HepG2 (cell line): ENCODE data around the gene RAB36. TPM values are rescaled to one million over a fixed set of nuclear protein-coding genes. Genes with fewer than 3 reads are reported as not detected.

ENCODE experiments used
- AGO1 ChIP-seq: fragments of 200-400 bp; formaldehyde crosslinking; IDR thresholded peaks from 2 replicates; pipeline ENCODE4 v1.6.1; 2017; ENCODE audit warnings: mild to moderate bottlenecking, low read depth, low read length, moderate library complexity; ENCODE audit not compliant: poor library complexity, severe bottlenecking
- BORCS8-MEF2B ChIP-seq: sonication (generic); formaldehyde crosslinking; IDR thresholded peaks from 2 replicates; pipeline ENCODE4 v1.8.0; 2022; ENCODE audit warnings: mild to moderate bottlenecking, missing genetic modification reagents
- CAMTA2 ChIP-seq: sonication (generic); formaldehyde crosslinking; IDR thresholded peaks from 2 replicates; pipeline ENCODE4 v1.4.0; 2020; ENCODE audit warnings: mild to moderate bottlenecking, missing genetic modification reagents, borderline replicate concordance
- CBX5 ChIP-seq: sonication (generic); formaldehyde crosslinking; IDR thresholded peaks from 2 replicates; pipeline ENCODE4 v1.4.0; 2020; ENCODE audit warnings: missing genetic modification reagents, borderline replicate concordance
- CENPT ChIP-seq: sonication (generic); formaldehyde crosslinking; IDR thresholded peaks from 2 replicates; pipeline ENCODE4 v1.8.0; 2022; ENCODE audit warnings: low read depth, mild to moderate bottlenecking, moderate library complexity, missing genetic modification reagents
- GFI1 ChIP-seq: sonication (generic); formaldehyde crosslinking; IDR thresholded peaks from 2 replicates; pipeline ENCODE4 v1.5.0; 2020; ENCODE audit warnings: missing genetic modification reagents, mild to moderate bottlenecking, borderline replicate concordance
- HDAC1 ChIP-seq: sonication (generic); formaldehyde crosslinking; IDR thresholded peaks from 2 replicates; pipeline ENCODE4 v1.5.1; 2020; ENCODE audit warnings: mild to moderate bottlenecking, missing genetic modification reagents
- JDP2 ChIP-seq: sonication (generic); formaldehyde crosslinking; IDR thresholded peaks from 2 replicates; pipeline ENCODE4 v1.8.1; 2022; ENCODE audit warnings: missing genetic modification reagents, borderline replicate concordance
- KMT2B ChIP-seq: IDR thresholded peaks from 2 replicates; pipeline ENCODE4 v1.6.1; 2016; ENCODE audit warnings: missing genetic modification reagents, missing compliant biosample characterization
- MAFG ChIP-seq: sonication (generic); formaldehyde crosslinking; IDR thresholded peaks from 2 replicates; pipeline ENCODE4 v1.5.1; 2020; ENCODE audit warnings: mild to moderate bottlenecking, missing genetic modification reagents
- MLLT10 ChIP-seq: sonication (generic); formaldehyde crosslinking; IDR thresholded peaks from 2 replicates; pipeline ENCODE4 v1.4.0; 2020; ENCODE audit warnings: missing genetic modification reagents
- NFE2 ChIP-seq: sonication (generic); formaldehyde crosslinking; IDR thresholded peaks from 2 replicates; pipeline ENCODE4 v1.4.0; 2020; ENCODE audit warnings: missing genetic modification reagents
- PHF5A ChIP-seq: IDR thresholded peaks from one replicate; pipeline ENCODE4 v1.6.1; 2018; ENCODE audit warnings: low read depth, missing genetic modification reagents; ENCODE audit not compliant: unreplicated experiment
- PPARG ChIP-seq: conservative IDR thresholded peaks from 2 replicates; pipeline ENCODE4 v1.6.1; 2016; ENCODE audit warnings: missing biosample characterization, missing genetic modification reagents
- SP1 ChIP-seq, 2 experiments: fragments of 450-650 bp in 1 of 2; sonication (generic) in 1 of 2; formaldehyde crosslinking in 1 of 2; IDR thresholded peaks; 2 replicates each; pipeline versions ENCODE4 v1.4.0 to v1.6.1; 2016 to 2020; ENCODE audit warnings: missing genetic modification reagents in 1 of 2
- TEAD2 ChIP-seq: sonication (generic); formaldehyde crosslinking; IDR thresholded peaks from 2 replicates; pipeline ENCODE4 v1.9.0; 2021; ENCODE audit warnings: missing genetic modification reagents
- YY1 ChIP-seq: IDR thresholded peaks from 2 replicates; pipeline ENCODE4 v1.6.1; 2011; ENCODE audit warnings: low read length, low read depth, moderate library complexity, mild to moderate bottlenecking; ENCODE audit not compliant: insufficient read depth, insufficient replicate concordance
- ZFP36L1 ChIP-seq: sonication (generic); formaldehyde crosslinking; IDR thresholded peaks from 2 replicates; pipeline ENCODE4 v1.8.0; 2022; ENCODE audit warnings: mild to moderate bottlenecking, missing genetic modification reagents, moderate library complexity
- ZNF17 ChIP-seq: sonication (generic); formaldehyde crosslinking; IDR thresholded peaks from 2 replicates; pipeline ENCODE4 v1.5.0; 2020; ENCODE audit warnings: mild to moderate bottlenecking, missing genetic modification reagents
- ZNF224 ChIP-seq: sonication (generic); formaldehyde crosslinking; IDR thresholded peaks from 2 replicates; pipeline ENCODE4 v1.5.0; 2020; ENCODE audit warnings: mild to moderate bottlenecking, missing genetic modification reagents
- ZNF292 ChIP-seq: sonication (generic); formaldehyde crosslinking; IDR thresholded peaks from 2 replicates; pipeline ENCODE4 v1.8.1; 2022; ENCODE audit warnings: mild to moderate bottlenecking, low read depth, missing genetic modification reagents, borderline replicate concordance
- ZNF614 ChIP-seq: IDR thresholded peaks from 2 replicates; pipeline ENCODE4 v1.6.1; 2018; ENCODE audit warnings: missing biosample characterization, missing genetic modification reagents, inconsistent platforms, borderline replicate concordance
- polyA plus RNA-seq, 8 experiments: library from polyadenylated mRNA; depleted of rRNA in 3 of 8; stranded (reverse) in 7 of 8; unstranded in 1 of 8; fragments of >200 nt; fragmentation: Illumina TruSeq in 4 of 8; extraction: Trizol in 4 of 8; gene quantifications; 2 replicates each; pipeline versions ENCODE4 v1.2.1 to v1.2.3, GENCODE V29; 2011 to 2016; ENCODE audit warnings: low read depth in 4 of 8, missing spikeins in 1 of 8, mixed read lengths in 1 of 8; ENCODE audit not compliant: insufficient read depth in 1 of 8
- total RNA-seq, 5 experiments: library from RNA; depleted of rRNA; stranded (reverse); fragments of >200 nt; fragmentation: Illumina TruSeq; extraction: Trizol; gene quantifications; 2 replicates each; pipeline ENCODE4 v1.2.3, GENCODE V29; 2016; ENCODE audit warnings: low read depth in 1 of 5
- TF ChIP-seq, protein P1 (sequence below): sonication (generic); formaldehyde crosslinking; IDR thresholded peaks from 2 replicates; pipeline ENCODE4 v1.8.1; 2023; ENCODE audit warnings: missing genetic modification reagents, inconsistent platforms, borderline replicate concordance
- TF ChIP-seq, protein P2 (sequence below): sonication (generic); formaldehyde crosslinking; conservative IDR thresholded peaks from 2 replicates; pipeline ENCODE4 v1.5.0; 2020; ENCODE audit warnings: missing genetic modification reagents
- TF ChIP-seq, protein P3 (sequence below): sonication (generic); formaldehyde crosslinking; IDR thresholded peaks from 2 replicates; pipeline ENCODE4 v1.5.1; 2020; ENCODE audit warnings: missing genetic modification reagents, mild to moderate bottlenecking, borderline replicate concordance

RAB36 gene
- total and polyA plus RNA-seq, 2 of the 13 experiments (the other 11 are each of a cell fraction or from before 2014, with no cell fraction given): 0.24 to 0.86 TPM

DNA sequence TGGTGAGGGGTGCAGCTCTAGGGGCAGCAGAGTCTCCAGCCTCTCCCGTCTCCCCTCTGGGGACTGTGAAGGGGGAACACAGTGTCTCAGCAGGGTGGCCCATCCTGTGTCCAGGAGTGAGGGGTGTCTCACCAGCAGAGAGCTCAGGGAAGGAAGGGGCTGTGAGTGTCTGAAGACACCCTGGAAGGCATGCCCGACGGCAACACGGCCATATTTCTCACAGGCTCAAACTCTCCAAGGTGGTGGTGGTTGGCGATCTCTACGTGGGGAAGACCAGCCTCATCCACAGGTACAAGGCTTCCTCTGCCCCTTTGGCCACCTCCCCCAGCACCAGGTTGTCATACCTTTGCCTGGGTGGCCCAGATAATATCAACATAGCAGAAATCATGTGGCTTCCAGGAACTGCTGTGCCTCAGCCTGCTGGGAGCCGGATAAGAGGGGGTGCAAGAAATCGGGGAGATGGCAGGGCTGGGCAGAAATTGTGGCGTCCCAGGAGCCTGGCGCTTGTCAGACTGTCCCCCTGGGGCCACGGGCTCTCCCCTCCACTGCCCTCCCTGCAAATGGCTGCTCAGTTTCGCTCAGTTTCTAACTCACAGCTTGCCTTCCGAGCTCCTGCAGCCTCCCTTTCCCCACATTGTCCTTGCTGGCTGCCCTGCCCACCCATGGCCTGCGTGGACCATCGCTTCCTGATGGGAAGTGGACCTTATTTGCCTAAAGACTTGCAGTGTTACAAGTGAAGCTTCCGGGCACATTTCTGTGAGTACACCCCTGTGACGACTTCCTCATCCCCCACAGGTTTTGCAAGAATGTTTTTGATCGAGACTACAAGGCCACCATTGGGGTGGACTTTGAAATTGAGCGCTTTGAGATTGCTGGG is 7.2 kb downstream of the RAB36 start (continued):
- TF ChIP-seq, protein P1, sequence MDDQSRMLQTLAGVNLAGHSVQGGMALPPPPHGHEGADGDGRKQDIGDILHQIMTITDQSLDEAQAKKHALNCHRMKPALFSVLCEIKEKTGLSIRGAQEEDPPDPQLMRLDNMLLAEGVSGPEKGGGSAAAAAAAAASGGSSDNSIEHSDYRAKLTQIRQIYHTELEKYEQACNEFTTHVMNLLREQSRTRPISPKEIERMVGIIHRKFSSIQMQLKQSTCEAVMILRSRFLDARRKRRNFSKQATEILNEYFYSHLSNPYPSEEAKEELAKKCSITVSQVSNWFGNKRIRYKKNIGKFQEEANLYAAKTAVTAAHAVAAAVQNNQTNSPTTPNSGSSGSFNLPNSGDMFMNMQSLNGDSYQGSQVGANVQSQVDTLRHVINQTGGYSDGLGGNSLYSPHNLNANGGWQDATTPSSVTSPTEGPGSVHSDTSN (CRISPR knock-in tag): no peak
- TF ChIP-seq YY1: no peak
- no peak for TF ChIP-seq MAFG (CRISPR knock-in tag)
- TF ChIP-seq CBX5 (CRISPR knock-in tag): peak; percentile 47; the same call in 1 of the 2 replicates
- TF ChIP-seq HDAC1 (CRISPR knock-in tag): peak; percentile 41; the same call in 1 of the 2 replicates
- TF ChIP-seq MLLT10 (CRISPR knock-in tag): no peak
- TF ChIP-seq NFE2 (CRISPR knock-in tag): no peak
- no peak for TF ChIP-seq ZNF292
- TF ChIP-seq ZFP36L1 (CRISPR knock-in tag): no peak
- no peak for TF ChIP-seq CENPT (CRISPR knock-in tag)
- no peak for TF ChIP-seq TEAD2 (CRISPR knock-in tag)
- no peak for TF ChIP-seq PHF5A
- TF ChIP-seq ZNF224 (CRISPR knock-in tag): no peak
- no peak for TF ChIP-seq JDP2 (CRISPR knock-in tag)
- TF ChIP-seq, protein P2, sequence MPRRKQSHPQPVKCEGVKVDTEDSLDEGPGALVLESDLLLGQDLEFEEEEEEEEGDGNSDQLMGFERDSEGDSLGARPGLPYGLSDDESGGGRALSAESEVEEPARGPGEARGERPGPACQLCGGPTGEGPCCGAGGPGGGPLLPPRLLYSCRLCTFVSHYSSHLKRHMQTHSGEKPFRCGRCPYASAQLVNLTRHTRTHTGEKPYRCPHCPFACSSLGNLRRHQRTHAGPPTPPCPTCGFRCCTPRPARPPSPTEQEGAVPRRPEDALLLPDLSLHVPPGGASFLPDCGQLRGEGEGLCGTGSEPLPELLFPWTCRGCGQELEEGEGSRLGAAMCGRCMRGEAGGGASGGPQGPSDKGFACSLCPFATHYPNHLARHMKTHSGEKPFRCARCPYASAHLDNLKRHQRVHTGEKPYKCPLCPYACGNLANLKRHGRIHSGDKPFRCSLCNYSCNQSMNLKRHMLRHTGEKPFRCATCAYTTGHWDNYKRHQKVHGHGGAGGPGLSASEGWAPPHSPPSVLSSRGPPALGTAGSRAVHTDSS: no peak
- no peak for TF ChIP-seq KMT2B (CRISPR knock-in tag)
- TF ChIP-seq CAMTA2 (CRISPR knock-in tag): no peak
- TF ChIP-seq SP1 (IDR thresholded peaks at IDR 0.05): no peak
- TF ChIP-seq SP1 (CRISPR knock-in tag; IDR thresholded peaks at IDR 0.05): no peak
- no peak for TF ChIP-seq BORCS8-MEF2B (CRISPR knock-in tag)
- no peak for TF ChIP-seq AGO1
- TF ChIP-seq, protein P3, sequence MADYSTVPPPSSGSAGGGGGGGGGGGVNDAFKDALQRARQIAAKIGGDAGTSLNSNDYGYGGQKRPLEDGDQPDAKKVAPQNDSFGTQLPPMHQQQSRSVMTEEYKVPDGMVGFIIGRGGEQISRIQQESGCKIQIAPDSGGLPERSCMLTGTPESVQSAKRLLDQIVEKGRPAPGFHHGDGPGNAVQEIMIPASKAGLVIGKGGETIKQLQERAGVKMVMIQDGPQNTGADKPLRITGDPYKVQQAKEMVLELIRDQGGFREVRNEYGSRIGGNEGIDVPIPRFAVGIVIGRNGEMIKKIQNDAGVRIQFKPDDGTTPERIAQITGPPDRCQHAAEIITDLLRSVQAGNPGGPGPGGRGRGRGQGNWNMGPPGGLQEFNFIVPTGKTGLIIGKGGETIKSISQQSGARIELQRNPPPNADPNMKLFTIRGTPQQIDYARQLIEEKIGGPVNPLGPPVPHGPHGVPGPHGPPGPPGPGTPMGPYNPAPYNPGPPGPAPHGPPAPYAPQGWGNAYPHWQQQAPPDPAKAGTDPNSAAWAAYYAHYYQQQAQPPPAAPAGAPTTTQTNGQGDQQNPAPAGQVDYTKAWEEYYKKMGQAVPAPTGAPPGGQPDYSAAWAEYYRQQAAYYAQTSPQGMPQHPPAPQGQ (CRISPR knock-in tag): no peak
- TF ChIP-seq GFI1 (CRISPR knock-in tag): no peak
- no peak for TF ChIP-seq ZNF17 (CRISPR knock-in tag)
- no peak for TF ChIP-seq PPARG (CRISPR knock-in tag)
- 0 out of 2 replicates have a peak, but pooled peaks have one; percentile 21 for TF ChIP-seq ZNF614 (CRISPR knock-in tag)
